SU-DHL-6 (cell line): Measurements from ENCODE around the gene CNPY1.

ENCODE experiments used
- H2AFZ ChIP-seq: fragments of 200-600 bp; sonication (generic); 2 replicates; pipeline ENCODE4 v1.6.1; 2014; ENCODE audit warnings: low read depth, mild to moderate bottlenecking, moderate library complexity, mixed read lengths, antibody characterized with exemption, low read length; ENCODE audit not compliant: severe bottlenecking
- H3F3A ChIP-seq: fragments of 200-600 bp; shearing (Covaris generic); 2 replicates; pipeline ENCODE4 v1.6.0; 2016; ENCODE audit warnings: antibody characterized with exemption, mild to moderate bottlenecking; ENCODE audit not compliant: insufficient read depth
- H3K27ac ChIP-seq: fragments of 200-600 bp; sonication (generic); 2 replicates; pipeline ENCODE4 v1.5.1; 2016; ENCODE audit warnings: low read depth, mild to moderate bottlenecking, low read length, moderate library complexity, mixed read lengths
- H3K27me3 ChIP-seq: fragments of 200-600 bp; sonication (generic), shearing (Covaris generic); 2 replicates; pipeline ENCODE4 v1.6.0; 2014; ENCODE audit warnings: mild to moderate bottlenecking, low read length
- H3K36me3 ChIP-seq: fragments of 200-600 bp; sonication (generic); 2 replicates; pipeline ENCODE4 v1.6.1; 2014; ENCODE audit warnings: mild to moderate bottlenecking, low read length, mixed read lengths
- H3K4me2 ChIP-seq: fragments of 300-600, 200-600 bp; shearing (Covaris generic), sonication (generic); 2 replicates; pipeline ENCODE4 v1.6.0; 2014; ENCODE audit warnings: low read length, low read depth, mild to moderate bottlenecking; ENCODE audit not compliant: poor library complexity, severe bottlenecking
- H3K4me3 ChIP-seq: fragments of 200-600 bp; sonication (generic); 2 replicates; pipeline ENCODE4 v1.5.1; 2014; ENCODE audit warnings: antibody characterized with exemption, low read length, mild to moderate bottlenecking, mixed read lengths; ENCODE audit not compliant: insufficient read depth, poor library complexity, severe bottlenecking
- H3K79me2 ChIP-seq: fragments of 200-600 bp; sonication (generic); 2 replicates; pipeline ENCODE4 v1.6.1; 2014; ENCODE audit warnings: mild to moderate bottlenecking, low read length, moderate library complexity; ENCODE audit not compliant: insufficient read depth
- H3K9ac ChIP-seq: fragments of 200-600 bp; sonication (generic); 2 replicates; pipeline ENCODE4 v1.7.0; 2014; ENCODE audit warnings: mild to moderate bottlenecking, low read length
- H3K9me2 ChIP-seq: fragments of 200-600 bp; sonication (generic); replicated peaks from 2 replicates; pipeline ENCODE4 v1.6.1; 2014; ENCODE audit warnings: low read length; ENCODE audit not compliant: insufficient read depth
- H3K9me3 ChIP-seq: fragments of 200-600 bp; sonication (generic); 2 replicates; pipeline ENCODE4 v1.6.1; 2014; ENCODE audit warnings: low read length, mixed read lengths; ENCODE audit not compliant: insufficient read depth
- H4K20me1 ChIP-seq: fragments of 200-600 bp; sonication (generic); 2 replicates; pipeline ENCODE4 v1.6.1; 2014; ENCODE audit warnings: low read depth, mild to moderate bottlenecking, antibody characterized with exemption, low read length, moderate library complexity, mixed read lengths
- CTCF ChIP-seq: fragments of 200-600 bp; sonication (generic); IDR thresholded peaks from one replicate; pipeline ENCODE4 v1.5.1; 2017; ENCODE audit warnings: antibody characterized with exemption, mild to moderate bottlenecking, low read length, moderate library complexity; ENCODE audit not compliant: insufficient read depth, poor library complexity, severe bottlenecking
- EZH2phosphoT487 ChIP-seq: fragments of 200-600 bp; sonication (generic), shearing (Covaris generic); conservative IDR thresholded peaks from 2 replicates; pipeline ENCODE4 v1.6.1; 2018; ENCODE audit warnings: mild to moderate bottlenecking, antibody characterized with exemption, low read length, moderate library complexity, mixed read lengths

The CNPY1 gene

GRCh38 chr7:155568842-155569494 lies 22.6 kb upstream of the CNPY1 start:
- H2AFZ ChIP-seq: no peak overlapping the region
- TF ChIP-seq EZH2phosphoT487 (no peak), CTCF (no peak)
- no peaks in the 10 kb centered on the region for H3F3A ChIP-seq
- H3K79me2 ChIP-seq: no peaks in the 10 kb centered on the region
- no peak overlapping the region for H3K9ac ChIP-seq
- no peak overlapping the region for H3K4me3 ChIP-seq
- H3K27ac ChIP-seq: no peak overlapping the region
- no peaks in the 10 kb centered on the region for H3K36me3 ChIP-seq
- no peak overlapping the region for H3K4me2 ChIP-seq
- no peaks in the 10 kb centered on the region for H3K9me2 ChIP-seq
- H3K27me3 ChIP-seq: no peaks in the 10 kb centered on the region
- H3K9me3 ChIP-seq: no peaks in the 10 kb centered on the region
- no peaks in the 10 kb centered on the region for H4K20me1 ChIP-seq

GRCh38 chr7:155568333-155568660 lies 21.9 kb upstream of the CNPY1 start:
- TF ChIP-seq CTCF: no peak
- no peak for TF ChIP-seq EZH2phosphoT487
- no peaks in the 10 kb centered on the region for H3K27me3 ChIP-seq

GRCh38 chr7:155567646-155568332 lies 21.4 kb upstream of the CNPY1 start:
- Histone ChIP-seq H3K27ac (no peak overlapping the region), H4K20me1 (no peaks in the 10 kb centered on the region), H3K36me3 (no peaks in the 10 kb centered on the region), H3K79me2 (no peaks in the 10 kb centered on the region), H3K9me2 (no peaks in the 10 kb centered on the region), H3K9me3 (no peaks in the 10 kb centered on the region), H3K27me3 (no peaks in the 10 kb centered on the region), H2AFZ (no peak overlapping the region), H3K4me2 (no peak overlapping the region), H3K4me3 (no peak overlapping the region), H3F3A (no peaks in the 10 kb centered on the region), H3K9ac (no peak overlapping the region)
- no peak for TF ChIP-seq EZH2phosphoT487
- no peak for TF ChIP-seq CTCF

More at GRCh38 chr7:155568333-155568660, 21.9 kb upstream of the CNPY1 start:
- H3K9me3 ChIP-seq: no peaks in the 10 kb centered on the region
- no peaks in the 10 kb centered on the region for H3K79me2 ChIP-seq
- no peak overlapping the region for H3K9ac ChIP-seq
- no peaks in the 10 kb centered on the region for H3F3A ChIP-seq
- H3K36me3 ChIP-seq: no peaks in the 10 kb centered on the region
- no peaks in the 10 kb centered on the region for H3K9me2 ChIP-seq
- no peaks in the 10 kb centered on the region for H4K20me1 ChIP-seq
- no peak overlapping the region for H3K4me3 ChIP-seq
- no peak overlapping the region for H3K27ac ChIP-seq
- no peak overlapping the region for H3K4me2 ChIP-seq
- H2AFZ ChIP-seq: no peak overlapping the region
